ENCODE measurements around the gene DCST1. TPM values are rescaled to one million over a fixed set of nuclear protein-coding genes. Genes with fewer than 3 reads are reported as not detected.

The DCST1 gene
- total RNA-seq, 1 donor from 2014 or later = not detected

DNA sequence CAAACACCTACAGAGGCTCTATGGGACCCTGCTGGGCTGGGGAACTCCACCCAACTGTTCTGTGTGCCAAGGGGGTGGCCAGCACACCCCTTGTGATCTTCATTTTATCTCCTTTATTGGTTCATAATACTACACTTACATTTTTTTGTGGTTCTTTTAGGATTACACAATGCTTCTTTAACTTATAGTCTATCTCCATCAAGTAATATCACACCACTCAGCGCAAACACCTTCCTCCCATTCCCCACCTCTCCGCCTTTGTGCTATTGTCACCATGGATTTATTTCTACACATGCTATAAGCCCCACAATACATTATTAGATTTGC is 61.0 kb downstream of the DCST1 start:
- H3K27me3 Mint-ChIP-seq = peaks cover 4% of the 10 kb centered on the region
- no peak overlapping the region for H3K4me3 Mint-ChIP-seq
- H3K27ac Mint-ChIP-seq = peak overlapping the region; percentile 50
- DNase-seq (ENCODE audit: extremely low spot score, unreplicated experiment) = no peak
- H3K36me3 Mint-ChIP-seq = no peaks in the 10 kb centered on the region
- H3K9me3 Mint-ChIP-seq = no peaks in the 10 kb centered on the region
- H3K4me1 Mint-ChIP-seq (ENCODE audit: unreplicated experiment) = peaks cover 28% of the 10 kb centered on the region
- TF ChIP-seq, protein P1, sequence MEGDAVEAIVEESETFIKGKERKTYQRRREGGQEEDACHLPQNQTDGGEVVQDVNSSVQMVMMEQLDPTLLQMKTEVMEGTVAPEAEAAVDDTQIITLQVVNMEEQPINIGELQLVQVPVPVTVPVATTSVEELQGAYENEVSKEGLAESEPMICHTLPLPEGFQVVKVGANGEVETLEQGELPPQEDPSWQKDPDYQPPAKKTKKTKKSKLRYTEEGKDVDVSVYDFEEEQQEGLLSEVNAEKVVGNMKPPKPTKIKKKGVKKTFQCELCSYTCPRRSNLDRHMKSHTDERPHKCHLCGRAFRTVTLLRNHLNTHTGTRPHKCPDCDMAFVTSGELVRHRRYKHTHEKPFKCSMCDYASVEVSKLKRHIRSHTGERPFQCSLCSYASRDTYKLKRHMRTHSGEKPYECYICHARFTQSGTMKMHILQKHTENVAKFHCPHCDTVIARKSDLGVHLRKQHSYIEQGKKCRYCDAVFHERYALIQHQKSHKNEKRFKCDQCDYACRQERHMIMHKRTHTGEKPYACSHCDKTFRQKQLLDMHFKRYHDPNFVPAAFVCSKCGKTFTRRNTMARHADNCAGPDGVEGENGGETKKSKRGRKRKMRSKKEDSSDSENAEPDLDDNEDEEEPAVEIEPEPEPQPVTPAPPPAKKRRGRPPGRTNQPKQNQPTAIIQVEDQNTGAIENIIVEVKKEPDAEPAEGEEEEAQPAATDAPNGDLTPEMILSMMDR (conservative IDR thresholded peaks at IDR 0.05) = no peak

DNA sequence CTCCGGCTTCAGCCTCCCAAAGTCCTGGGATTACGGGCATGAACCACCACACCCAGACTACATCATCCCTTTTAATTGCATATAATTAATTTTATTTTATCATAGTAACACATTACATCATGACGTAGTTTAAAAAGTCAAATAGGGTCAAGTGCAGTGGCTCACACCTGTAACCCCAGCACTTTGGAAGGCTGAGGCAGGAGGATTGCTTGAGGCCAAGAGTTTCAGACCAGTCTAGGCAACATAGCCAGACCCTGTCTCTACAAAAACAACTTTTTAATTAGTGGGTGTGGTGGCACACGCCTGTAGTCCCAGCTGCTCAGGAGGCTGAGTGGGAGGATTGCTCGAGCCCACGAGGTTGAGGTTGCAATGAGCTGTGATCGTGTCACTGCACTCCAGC is 65.7 kb downstream of the DCST1 start:
- no peaks in the 10 kb centered on the region for H3K36me3 Mint-ChIP-seq
- DNase-seq (ENCODE audit: extremely low spot score, unreplicated experiment) = no peak
- no peaks in the 10 kb centered on the region for H3K9me3 Mint-ChIP-seq
- TF ChIP-seq, protein P1 (conservative IDR thresholded peaks at IDR 0.05) = no peak
- H3K27ac Mint-ChIP-seq = no peak overlapping the region
- peaks cover 7% of the 10 kb centered on the region for H3K4me1 Mint-ChIP-seq (ENCODE audit: unreplicated experiment)
- H3K27me3 Mint-ChIP-seq = peaks cover 4% of the 10 kb centered on the region
- H3K4me3 Mint-ChIP-seq = no peak overlapping the region

Other genes starting within 250 kb of the DCST1 start
- gene KCNN3, start 163.5 kb upstream of the DCST1 start, total RNA-seq (ENCODE audit: low replicate concordance) = 0.45 and 3.8 TPM in 2 replicates
- gene PMVK, start 97.1 kb upstream of the DCST1 start, total RNA-seq (ENCODE audit: low replicate concordance) = 30.3 and 46.2 TPM in 2 replicates
- 57.3 and 65.8 TPM in 2 replicates for gene PBXIP1, start 77.7 kb upstream of the DCST1 start, total RNA-seq (ENCODE audit: low replicate concordance)
- 48.1 and 49.0 TPM in 2 replicates for gene PYGO2, start 72.0 kb upstream of the DCST1 start, total RNA-seq (ENCODE audit: low replicate concordance)
- 65.3 and 87.8 TPM in 2 replicates for gene SHC1, start 63.1 kb upstream of the DCST1 start, total RNA-seq (ENCODE audit: low replicate concordance)
- gene CKS1B, start 59.1 kb upstream of the DCST1 start, total RNA-seq (ENCODE audit: low replicate concordance) = 58.8 and 119 TPM in 2 replicates
- gene FLAD1, start 50.5 kb upstream of the DCST1 start, total RNA-seq (ENCODE audit: low replicate concordance) = 51.4 and 59.0 TPM in 2 replicates
- gene LENEP, start 40.2 kb upstream of the DCST1 start, total RNA-seq (ENCODE audit: low replicate concordance) = 0.52 and 1.1 TPM in 2 replicates
- 38.1 and 75.9 TPM in 2 replicates for gene ZBTB7B, start 31.0 kb upstream of the DCST1 start, total RNA-seq (ENCODE audit: low replicate concordance)
- 1.6 and 2.4 TPM in 2 replicates for gene DCST2, start within 50 bp of the DCST1 start, total RNA-seq (ENCODE audit: low replicate concordance)
- 61.9 and 69.0 TPM in 2 replicates for gene ADAM15, start 17.5 kb downstream of the DCST1 start, total RNA-seq (ENCODE audit: low replicate concordance)
- 21.2 and 22.1 TPM in 2 replicates for gene EFNA4, start 29.9 kb downstream of the DCST1 start, total RNA-seq (ENCODE audit: low replicate concordance)
- 3.4 and 4.7 TPM in 2 replicates for gene EFNA3, start 45.0 kb downstream of the DCST1 start, total RNA-seq (ENCODE audit: low replicate concordance)
- gene EFNA1, start 94.1 kb downstream of the DCST1 start, total RNA-seq (ENCODE audit: low replicate concordance) = 26.1 and 69.9 TPM in 2 replicates
- 27.8 and 43.0 TPM in 2 replicates for gene SLC50A1, start 102.0 kb downstream of the DCST1 start, total RNA-seq (ENCODE audit: low replicate concordance)
- gene DPM3, start 106.7 kb downstream of the DCST1 start, total RNA-seq (ENCODE audit: low replicate concordance) = 73.9 and 75.3 TPM in 2 replicates
- 173 and 179 TPM in 2 replicates for gene KRTCAP2, start 139.5 kb downstream of the DCST1 start, total RNA-seq (ENCODE audit: low replicate concordance)
- gene TRIM46, start 140.0 kb downstream of the DCST1 start, total RNA-seq (ENCODE audit: low replicate concordance) = 2.0 and 8.1 TPM in 2 replicates
- 23.2 and 28.0 TPM in 2 replicates for gene THBS3, start 174.1 kb downstream of the DCST1 start, total RNA-seq (ENCODE audit: low replicate concordance)
- 34.0 and 44.2 TPM in 2 replicates for gene MTX1, start 174.9 kb downstream of the DCST1 start, total RNA-seq (ENCODE audit: low replicate concordance)
- gene ENTREP3, start 221.7 kb downstream of the DCST1 start, total RNA-seq (ENCODE audit: low replicate concordance) = 37.4 and 55.7 TPM in 2 replicates
- gene SCAMP3, start 228.5 kb downstream of the DCST1 start, total RNA-seq (ENCODE audit: low replicate concordance) = 52.0 and 58.7 TPM in 2 replicates
- gene CLK2, start 239.7 kb downstream of the DCST1 start, total RNA-seq (ENCODE audit: low replicate concordance) = 61.5 and 96.8 TPM in 2 replicates
- 9.5 and 10.6 TPM in 2 replicates for gene HCN3, start 243.6 kb downstream of the DCST1 start, total RNA-seq (ENCODE audit: low replicate concordance)

Measured in type B pancreatic cell (in vitro differentiated cells).